NCI-H526 (cell line): ENCODE data around the gene BMAL2.

Experiments used
- DNase-seq, 2 experiments: peaks; one replicate each; lab custom pipeline; 2025; lab: John Stamatoyannopoulos, UW

BMAL2 gene, protein sequence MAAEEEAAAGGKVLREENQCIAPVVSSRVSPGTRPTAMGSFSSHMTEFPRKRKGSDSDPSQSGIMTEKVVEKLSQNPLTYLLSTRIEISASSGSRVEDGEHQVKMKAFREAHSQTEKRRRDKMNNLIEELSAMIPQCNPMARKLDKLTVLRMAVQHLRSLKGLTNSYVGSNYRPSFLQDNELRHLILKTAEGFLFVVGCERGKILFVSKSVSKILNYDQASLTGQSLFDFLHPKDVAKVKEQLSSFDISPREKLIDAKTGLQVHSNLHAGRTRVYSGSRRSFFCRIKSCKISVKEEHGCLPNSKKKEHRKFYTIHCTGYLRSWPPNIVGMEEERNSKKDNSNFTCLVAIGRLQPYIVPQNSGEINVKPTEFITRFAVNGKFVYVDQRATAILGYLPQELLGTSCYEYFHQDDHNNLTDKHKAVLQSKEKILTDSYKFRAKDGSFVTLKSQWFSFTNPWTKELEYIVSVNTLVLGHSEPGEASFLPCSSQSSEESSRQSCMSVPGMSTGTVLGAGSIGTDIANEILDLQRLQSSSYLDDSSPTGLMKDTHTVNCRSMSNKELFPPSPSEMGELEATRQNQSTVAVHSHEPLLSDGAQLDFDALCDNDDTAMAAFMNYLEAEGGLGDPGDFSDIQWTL

GRCh38 chr12:27332714-27333402 is at the start of gene BMAL2:
Gene BMAL2, plus strand, starts transcription at chr12:27332836. Its CDS starts 237 bp downstream, at chr12:27333073.
- peak in 1 of 2 experiments; percentile 90 for DNase-seq

DNA sequence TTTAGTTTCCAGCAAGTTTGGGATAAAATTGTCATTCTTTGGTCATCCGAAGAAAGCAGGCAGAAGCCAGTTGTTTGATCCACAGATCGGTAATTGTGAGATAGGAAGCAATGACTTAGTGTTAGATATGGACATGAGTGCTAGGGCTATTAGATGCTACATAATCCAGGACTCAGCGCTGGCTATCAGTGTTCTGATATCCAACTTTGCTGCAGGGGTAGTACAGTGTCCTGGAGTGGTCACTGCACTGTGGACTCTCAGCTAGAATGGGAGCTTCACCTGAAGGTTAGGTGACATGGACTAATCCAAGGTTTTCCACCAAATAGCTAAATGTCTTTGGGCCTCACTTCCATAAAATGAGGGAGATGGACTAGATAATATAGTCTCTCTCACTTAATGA is 48.6 kb upstream of the BMAL2 start:
- no peak for DNase-seq

DNA sequence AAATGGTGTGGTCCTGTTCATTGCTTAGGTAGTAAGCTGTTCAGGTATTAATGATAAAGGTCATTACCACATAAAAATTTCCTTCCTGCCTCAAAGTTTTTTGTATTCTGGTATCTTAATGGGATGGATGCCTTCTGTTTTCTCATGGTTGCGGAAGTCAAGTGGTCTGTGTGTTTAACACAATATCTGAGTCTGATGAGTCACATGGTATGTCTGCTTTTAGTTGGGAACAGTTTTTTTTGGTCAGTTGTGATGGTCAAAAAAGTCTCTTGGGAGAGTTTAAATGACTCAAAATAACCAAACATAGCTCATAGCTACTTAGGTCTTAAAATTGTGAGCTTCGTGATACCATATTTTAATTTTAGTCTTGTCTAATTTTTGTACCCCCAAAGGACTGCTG is 47.9 kb upstream of the BMAL2 start:
- DNase-seq = no peak

- DNase-seq = no peak
Measured at GRCh38 chr12:27285403-27285802, 47.2 kb upstream of the BMAL2 start.

DNA sequence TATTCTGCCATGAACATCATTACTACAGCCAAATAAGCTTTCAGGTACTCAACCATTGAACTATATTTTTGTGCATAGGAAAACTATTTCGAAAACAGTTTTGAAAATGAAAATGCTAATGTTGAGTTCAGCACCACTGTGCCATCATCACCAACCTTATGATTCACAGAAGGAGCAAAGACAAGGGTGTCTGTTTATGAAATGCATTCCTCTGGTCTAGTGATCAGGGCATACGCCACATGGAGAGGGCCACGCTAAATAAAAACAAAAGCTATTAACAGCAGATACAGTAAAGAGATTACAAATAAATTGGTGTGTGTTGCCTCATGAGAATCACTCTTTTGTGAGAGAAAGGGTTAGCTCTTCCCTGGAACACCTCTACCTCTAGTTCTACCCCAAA is 43.2 kb upstream of the BMAL2 start:
- DNase-seq = no peak

GRCh38 chr12:27290501-27291168 is 42.0 kb upstream of the BMAL2 start:
- peak; percentile 37 to 44 for DNase-seq

DNA sequence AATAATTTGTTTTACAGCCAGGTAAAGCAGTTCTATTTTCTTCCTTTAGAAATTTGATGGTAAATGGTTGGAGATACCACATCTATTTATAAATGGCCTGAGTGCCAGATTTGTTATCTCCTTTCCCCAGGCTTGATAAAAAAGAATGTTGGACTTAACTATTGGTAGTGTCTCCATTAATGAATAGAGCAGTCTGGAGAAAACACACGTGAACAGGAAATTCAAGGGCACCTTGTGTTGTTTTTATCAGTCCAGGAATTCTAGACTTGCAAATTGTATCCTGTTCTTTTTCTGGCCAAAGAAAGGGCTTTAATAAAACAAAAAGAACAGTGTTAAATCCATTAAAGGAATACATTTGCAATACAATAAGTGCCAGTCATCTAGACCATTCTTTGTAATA is 40.8 kb upstream of the BMAL2 start:
- no peak for DNase-seq

DNA sequence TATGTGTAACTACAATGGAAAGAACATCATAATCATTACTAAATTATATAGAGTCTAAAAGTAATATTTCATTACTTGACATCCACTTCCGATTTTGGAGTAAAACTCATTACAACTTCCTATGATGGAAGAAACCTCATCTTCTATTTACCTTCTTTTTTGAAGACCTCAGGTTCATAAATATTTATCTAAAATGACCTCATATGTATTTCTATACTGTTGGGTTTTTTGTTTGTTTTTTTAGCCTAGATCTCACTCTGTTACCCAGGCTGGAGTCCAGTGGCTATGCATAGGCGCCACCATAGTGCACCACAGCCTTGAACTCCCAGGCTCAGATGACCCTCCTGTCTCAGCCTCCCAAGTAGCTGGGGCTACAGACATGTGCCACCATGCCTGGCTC is 39.9 kb upstream of the BMAL2 start:
- DNase-seq = no peak

GRCh38 chr12:27293463-27293862 is 39.2 kb upstream of the BMAL2 start:
- no peak for DNase-seq

DNA sequence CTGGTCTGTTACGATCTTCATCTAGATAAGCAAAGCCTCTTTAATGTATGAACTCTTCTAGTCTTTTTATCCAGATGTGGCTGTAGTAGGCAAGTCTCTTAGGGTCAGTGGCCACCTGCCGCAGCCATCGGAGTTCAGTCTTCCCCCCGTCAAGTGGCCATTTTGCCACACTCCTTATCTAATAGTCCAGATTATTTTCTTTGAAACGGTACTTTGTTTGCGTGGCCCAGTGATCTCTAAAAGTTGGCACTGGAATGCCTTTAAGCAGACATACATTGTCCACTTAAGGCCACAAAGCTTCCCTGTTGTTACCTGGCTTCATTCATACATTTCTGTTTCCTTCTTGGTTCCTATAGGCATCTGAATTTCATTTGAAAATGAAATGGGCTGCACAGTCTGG is 36.0 kb upstream of the BMAL2 start:
- DNase-seq = no peak

- no peak for DNase-seq
Measured at GRCh38 chr12:27297566-27297965, 35.1 kb upstream of the BMAL2 start.

DNA sequence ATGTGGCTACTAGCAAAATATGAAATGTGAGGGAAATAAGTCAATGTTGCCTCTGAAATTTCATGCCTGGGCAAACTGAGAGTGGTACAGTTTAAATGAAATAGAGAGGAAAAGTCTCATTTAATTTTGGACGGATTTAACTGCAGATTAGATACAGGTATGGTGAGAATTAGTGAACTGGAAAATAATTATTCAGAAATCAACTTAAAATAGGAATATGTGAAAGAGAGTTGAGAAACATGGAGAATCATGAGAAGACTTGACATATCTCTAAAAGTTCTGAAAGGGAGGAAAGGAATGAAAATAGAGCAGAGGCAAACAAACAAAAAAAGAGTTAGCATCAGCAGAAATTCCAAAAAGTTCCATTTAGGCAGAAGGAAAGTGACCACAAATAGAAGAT is 33.5 kb upstream of the BMAL2 start:
- no peak for DNase-seq

GRCh38 chr12:27300226-27300625 is 32.4 kb upstream of the BMAL2 start:
- DNase-seq = no peak

DNA sequence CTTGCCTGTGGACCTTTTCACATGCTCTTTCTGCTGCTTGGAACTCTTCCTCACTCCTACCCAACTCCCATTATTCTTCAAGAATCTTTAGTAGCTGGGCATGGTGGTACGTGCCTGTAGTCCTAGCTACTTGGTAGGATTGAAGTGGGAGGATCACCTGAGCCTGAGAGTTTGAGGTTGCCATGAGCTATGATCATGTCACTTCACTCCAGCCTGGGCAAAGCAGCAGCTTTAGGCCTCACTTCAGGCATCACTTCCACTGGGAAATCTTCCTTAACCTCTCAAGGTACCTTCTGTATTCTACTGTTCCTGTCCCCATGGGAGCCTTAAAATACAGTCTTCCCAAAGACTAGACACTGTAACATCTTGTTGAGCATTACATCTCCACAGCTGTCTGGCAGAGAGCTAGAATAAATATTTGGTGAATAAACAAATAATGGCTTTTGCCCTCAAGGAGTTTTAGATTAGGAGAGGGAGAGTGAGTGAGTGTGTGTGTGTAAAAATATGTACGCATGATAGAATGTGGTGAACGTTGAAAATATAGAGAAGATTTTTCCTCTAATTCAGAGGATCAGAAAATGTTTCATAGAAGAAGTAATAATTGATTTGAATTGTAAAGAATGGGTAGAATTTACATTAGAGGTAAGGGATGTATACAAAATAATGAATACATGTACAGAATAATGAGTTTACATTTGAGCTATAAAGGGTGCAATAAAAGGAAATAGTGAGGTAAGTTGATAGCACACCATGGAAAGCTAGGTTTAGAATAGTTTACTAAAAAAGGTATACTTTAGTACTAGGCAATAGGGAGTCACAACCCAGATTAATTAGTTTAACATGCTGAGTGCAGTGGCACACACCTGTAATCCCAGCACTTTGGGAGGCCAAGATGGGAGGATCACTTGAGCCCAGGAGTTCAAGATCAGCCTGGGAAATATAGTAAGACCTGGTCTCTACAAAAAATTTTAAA is 29.2 kb upstream of the BMAL2 start:
- peak; percentile 34 to 57 for DNase-seq

DNA sequence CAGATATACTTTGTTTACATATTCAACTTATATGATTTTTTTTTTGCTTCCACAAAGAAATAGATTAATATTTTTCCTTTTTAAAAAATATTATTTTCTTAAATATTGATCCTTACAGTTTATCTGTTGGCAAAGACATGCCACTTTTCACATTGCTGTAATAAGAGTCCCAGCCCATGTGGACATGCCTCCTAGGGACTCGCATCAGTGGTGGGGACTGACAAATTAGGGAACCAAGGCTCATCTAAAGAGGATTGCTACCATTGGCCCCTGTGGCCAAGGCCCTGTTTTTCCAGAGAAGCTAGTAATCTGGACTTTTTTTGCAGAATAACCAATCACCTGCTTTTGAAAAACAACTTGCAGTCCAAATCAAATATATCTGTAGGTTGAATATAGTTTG is 27.8 kb upstream of the BMAL2 start:
- no peak for DNase-seq

- DNase-seq = peak; percentile 26 to 45
Measured at GRCh38 chr12:27305673-27306456, 26.8 kb upstream of the BMAL2 start.

DNA sequence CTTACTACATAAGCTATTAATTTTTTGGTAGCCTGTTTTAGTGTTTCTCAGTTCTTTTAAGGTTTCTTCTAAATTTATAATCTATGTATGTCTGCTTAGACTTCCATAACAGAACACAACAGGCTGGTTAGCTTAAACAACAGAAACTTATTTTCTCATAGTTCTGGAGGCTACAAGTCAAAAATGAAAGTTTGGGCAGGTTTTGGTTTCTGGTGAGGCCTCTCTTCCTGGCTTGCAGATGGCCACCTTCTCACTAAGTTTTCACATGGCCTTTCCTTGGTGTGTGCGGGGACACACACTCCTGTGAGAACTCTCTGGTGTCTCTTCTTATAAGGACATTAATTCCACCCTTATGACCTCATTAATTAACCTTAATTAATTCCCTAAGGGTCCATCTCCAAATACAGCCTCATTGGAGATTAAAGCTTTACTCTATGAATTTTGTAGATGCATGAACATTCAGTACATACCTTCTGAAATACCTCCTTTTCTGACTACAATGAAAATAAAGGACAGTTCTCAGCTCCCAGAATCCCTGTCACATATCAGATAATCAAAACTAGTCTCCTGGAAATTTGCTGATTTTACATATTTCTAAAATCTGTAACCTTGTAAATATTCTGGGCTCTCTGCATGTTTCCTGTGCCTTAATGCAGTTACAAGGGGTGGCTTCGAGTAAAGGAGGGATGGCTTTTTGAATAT is 23.2 kb upstream of the BMAL2 start:
- DNase-seq = no peak

DNA sequence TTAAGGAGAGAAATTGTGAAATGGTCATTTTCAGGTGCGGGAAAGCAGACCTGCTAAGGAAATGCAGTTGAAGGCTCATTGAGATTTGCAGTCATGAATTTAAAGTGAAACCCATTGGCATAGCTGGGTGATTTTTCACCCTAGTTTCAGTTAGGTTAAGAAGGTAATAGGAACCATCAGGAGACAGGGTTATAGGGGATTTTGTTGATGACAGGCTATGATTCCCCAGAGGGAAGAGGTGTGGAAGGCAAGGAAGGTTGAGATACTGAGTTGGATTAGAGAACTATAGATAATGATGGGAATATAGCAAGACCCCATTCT is 22.7 kb upstream of the BMAL2 start:
- DNase-seq = no peak

GRCh38 chr12:27316947-27317346 is 15.7 kb upstream of the BMAL2 start:
- no peak for DNase-seq

DNA sequence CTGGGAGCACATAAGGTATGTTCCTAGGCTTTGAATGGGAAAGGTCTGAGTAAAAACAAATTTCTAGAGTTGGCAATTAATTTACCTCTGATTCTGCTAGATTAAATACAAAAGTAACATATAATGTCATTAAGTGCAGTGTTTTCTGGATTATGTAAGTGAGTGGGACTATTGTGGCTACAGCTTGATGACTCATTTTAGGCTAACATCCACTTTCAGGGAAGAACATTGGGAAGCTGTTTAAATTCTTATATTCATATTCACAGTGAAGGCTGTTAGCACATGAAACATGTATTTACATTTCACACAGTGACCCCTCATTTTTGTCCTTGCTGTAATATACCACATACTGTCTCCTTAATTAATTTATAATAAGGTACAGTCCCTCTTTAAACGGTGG is 13.2 kb upstream of the BMAL2 start:
- no peak for DNase-seq
